A549 (cell line): Measurements from ENCODE around the gene MINPP1. TPM values are rescaled to one million over a fixed set of nuclear protein-coding genes. Genes with fewer than 3 reads are reported as not detected.

Source experiments
- ATAC-seq, 2 experiments: fragments of 200-7000 bp in 1 of 2; fragments of >200 bp in 1 of 2; cut with Nextera tagmentation in 1 of 2; cut with Tn5 transposase in 1 of 2; 3 replicates each; pipeline versions ENCODE4 v1.8.0 to v1.9.1; 2018 to 2020; ENCODE audit warnings: mild to moderate bottlenecking in 1 of 2, moderate library complexity in 1 of 2
- CTCF ChIA-PET: fragments of 300-600 bp; sonication (Branson Sonifier 250); formaldehyde crosslinking; extraction: SDS; loops from one replicate; lab custom pipeline; 2021; ENCODE audit warnings: antibody characterized with exemption, inconsistent platforms; lab: Yijun Ruan, JAX
- POLR2A ChIA-PET: fragments of 350-600 bp; formaldehyde crosslinking; extraction: SDS; loops from one replicate; lab custom pipeline; 2021; ENCODE audit warnings: antibody characterized with exemption, inconsistent platforms; lab: Yijun Ruan, JAX
- DNase-seq, 2 experiments: peaks; one replicate each; pipeline versions ENCODE4 v3.0.0 to v3.0.0-alpha.2; 2011 to 2016; ENCODE audit warnings: low read depth in 1 of 2, low spot score in 1 of 2
- FAIRE-seq: peaks from 2 replicates; lab custom pipeline; 2011; peaks lifted over from hg19 to GRCh38; lab: Jason Lieb, UNC
- H3K27ac ChIP-seq, 2 experiments: fragments of >200 bp; sonication (Bioruptor Twin); formaldehyde crosslinking; 3 replicates each; pipeline ENCODE4 v1.5.1; 2016 to 2017
- H3K4me1 ChIP-seq: fragments of >200 bp; sonication (Bioruptor Twin); formaldehyde crosslinking; 3 replicates; pipeline ENCODE4 v1.6.1; 2016
- H3K4me2 ChIP-seq: fragments of >200 bp; sonication (Bioruptor Twin); formaldehyde crosslinking; 3 replicates; pipeline ENCODE4 v1.6.1; 2016
- H3K4me3 ChIP-seq: fragments of >200 bp; sonication (Bioruptor Twin); formaldehyde crosslinking; 3 replicates; pipeline ENCODE4 v1.5.1; 2016
- H3K9me3 ChIP-seq: fragments of >200 bp; sonication (Bioruptor Twin); formaldehyde crosslinking; 3 replicates; pipeline ENCODE4 v1.6.1; 2016
- CBX2 ChIP-seq: fragments of 200-600 bp; sonication (generic); IDR thresholded peaks from 2 replicates; pipeline ENCODE4 v1.6.1; 2016; ENCODE audit warnings: low read depth, mild to moderate bottlenecking, borderline replicate concordance
- CBX8 ChIP-seq: fragments of 200-600 bp; sonication (generic); IDR thresholded peaks from 2 replicates; pipeline ENCODE4 v1.6.1; 2016
- CEBPB ChIP-seq, 2 experiments: fragments of >200 bp in 1 of 2; sonication (Bioruptor Twin) in 1 of 2; formaldehyde crosslinking in 1 of 2; IDR thresholded peaks; 2 replicates each; pipeline ENCODE4 v1.6.1; 2012 to 2016
- CHD4 ChIP-seq: fragments of 200-600 bp; sonication (generic); IDR thresholded peaks from 2 replicates; pipeline ENCODE4 v1.6.1; 2016; ENCODE audit warnings: antibody characterized with exemption, mild to moderate bottlenecking, borderline replicate concordance
- EHMT2 ChIP-seq: fragments of 200-600 bp; sonication (generic); IDR thresholded peaks from 2 replicates; pipeline ENCODE4 v1.6.1; 2016; ENCODE audit warnings: antibody characterized with exemption, low read depth, mild to moderate bottlenecking, moderate library complexity
- FOSL2 ChIP-seq, 2 experiments: fragments of 450-650 bp in 1 of 2; fragments of >200 bp in 1 of 2; sonication (Bioruptor Twin) in 1 of 2; formaldehyde crosslinking; IDR thresholded peaks; 2 replicates each; pipeline versions ENCODE4 v1.5.0 to v1.6.1; 2016 to 2020; ENCODE audit warnings: mild to moderate bottlenecking in 1 of 2, moderate library complexity in 1 of 2
- FOXS1 ChIP-seq: fragments of 250-450 bp; sonication (Bioruptor Pico); IDR thresholded peaks from 2 replicates; pipeline ENCODE4 v1.5.0; 2020; ENCODE audit warnings: mild to moderate bottlenecking, moderate library complexity
- GATA3 ChIP-seq: IDR thresholded peaks from 2 replicates; pipeline ENCODE4 v1.6.1; 2012; ENCODE audit warnings: borderline replicate concordance
- HEYL ChIP-seq: fragments of 250-450 bp; sonication (Bioruptor Pico); IDR thresholded peaks from 2 replicates; pipeline ENCODE4 v1.8.0; 2021; ENCODE audit warnings: mild to moderate bottlenecking, moderate library complexity
- HOXB13 ChIP-seq: fragments of 250-450 bp; sonication (Bioruptor Pico); IDR thresholded peaks from 2 replicates; pipeline ENCODE4 v1.5.0; 2020; ENCODE audit warnings: low read depth, mild to moderate bottlenecking, moderate library complexity
- HOXB5 ChIP-seq: fragments of 250-450 bp; sonication (Bioruptor Pico); IDR thresholded peaks from 2 replicates; pipeline ENCODE4 v1.5.0; 2020; ENCODE audit warnings: mild to moderate bottlenecking, moderate library complexity
- JUN ChIP-seq, 2 experiments: fragments of >200 bp; sonication (Bioruptor Twin); formaldehyde crosslinking; IDR thresholded peaks; 2 replicates in 1 of 2; 3 replicates in 1 of 2; pipeline ENCODE4 v1.6.1; 2016 to 2017
- JUNB ChIP-seq: fragments of >200 bp; sonication (Bioruptor Twin); formaldehyde crosslinking; IDR thresholded peaks from 2 replicates; pipeline ENCODE4 v1.6.1; 2016
- KDM1A ChIP-seq: fragments of 200-600 bp; sonication (generic); IDR thresholded peaks from 2 replicates; pipeline ENCODE4 v1.6.1; 2016; ENCODE audit warnings: low read depth, mild to moderate bottlenecking
- MAZ ChIP-seq: fragments of 150-350 bp; IDR thresholded peaks from 2 replicates; pipeline ENCODE4 v1.6.1; 2014; ENCODE audit warnings: antibody characterized with exemption, low read depth, low read length, borderline replicate concordance
- NFE2L2 ChIP-seq: fragments of 150-350 bp; conservative IDR thresholded peaks from 2 replicates; pipeline ENCODE4 v1.6.1; 2014; ENCODE audit warnings: low read length
- NPAS2 ChIP-seq: fragments of 250-450 bp; sonication (Bioruptor Pico); IDR thresholded peaks from 2 replicates; pipeline ENCODE4 v1.8.0; 2022; ENCODE audit warnings: mild to moderate bottlenecking, moderate library complexity, borderline replicate concordance
- NR3C1 ChIP-seq: fragments of >200 bp; sonication (Bioruptor Twin); formaldehyde crosslinking; IDR thresholded peaks from 3 replicates; pipeline ENCODE4 v1.6.1; 2017
- RAD21 ChIP-seq, 2 experiments: fragments of >200 bp in 1 of 2; sonication (Bioruptor Twin) in 1 of 2; formaldehyde crosslinking in 1 of 2; IDR thresholded peaks in 1 of 2; conservative IDR thresholded peaks in 1 of 2; 2 replicates in 1 of 2; 3 replicates in 1 of 2; pipeline ENCODE4 v1.6.1; 2012 to 2018; ENCODE audit warnings: inconsistent platforms in 1 of 2
- SMC3 ChIP-seq: fragments of >200 bp; sonication (Bioruptor Twin); formaldehyde crosslinking; IDR thresholded peaks from 3 replicates; pipeline ENCODE4 v1.6.1; 2018; ENCODE audit warnings: inconsistent platforms
- SREBF2 ChIP-seq: fragments of 450-650 bp; IDR thresholded peaks from 2 replicates; pipeline ENCODE4 v1.6.1; 2014; ENCODE audit warnings: mild to moderate bottlenecking, moderate library complexity
- TFCP2L1 ChIP-seq: fragments of 250-450 bp; sonication (Bioruptor Pico); IDR thresholded peaks from 2 replicates; pipeline ENCODE4 v1.5.0; 2021; ENCODE audit warnings: mild to moderate bottlenecking
- TP53 ChIP-seq: fragments of 250-450 bp; sonication (Bioruptor Pico); IDR thresholded peaks from 2 replicates; pipeline ENCODE4 v1.5.0; 2021; ENCODE audit warnings: mild to moderate bottlenecking, moderate library complexity
- ZNF302 ChIP-seq: fragments of 250-450 bp; sonication (Bioruptor Pico); IDR thresholded peaks from 2 replicates; pipeline ENCODE4 v1.9.0; 2021; ENCODE audit warnings: inconsistent platforms, mild to moderate bottlenecking, moderate library complexity
- WGBS: methylation state at CpG from one replicate; pipeline ENCODE4 v1.1.6; 2017; ENCODE audit errors: missing lambda C conversion rate; 5-methylcytosine and 5-hydroxymethylcytosine counted together
- polyA plus RNA-seq, 4 experiments: library from polyadenylated mRNA; depleted of rRNA in 3 of 4; stranded (reverse); fragments of >200 nt; fragmentation: RNase III in 1 of 4; extraction: RNeasy Plus Mini Kit Qiagen cat#74134 plus additional on column Dnase treatment in 1 of 4; gene quantifications; 2 replicates in 3 of 4; 3 replicates in 1 of 4; pipeline ENCODE4 v1.2.3, GENCODE V29; 2011 to 2017
- TF ChIP-seq, protein P1 (sequence below): IDR thresholded peaks from 2 replicates; pipeline ENCODE4 v1.6.1; 2012; ENCODE audit warnings: low read depth, borderline replicate concordance
- TF ChIP-seq, protein P2 (sequence below): IDR thresholded peaks from 2 replicates; pipeline ENCODE4 v1.6.1; 2012
- TF ChIP-seq, protein P3 (sequence below): fragments of >200 bp; sonication (Bioruptor Twin); formaldehyde crosslinking; IDR thresholded peaks from 2 replicates; pipeline ENCODE4 v1.6.1; 2016
- TF ChIP-seq, protein P4 (sequence below): fragments of 150-350 bp; IDR thresholded peaks from 2 replicates; pipeline ENCODE4 v1.6.1; 2014; ENCODE audit warnings: low read depth, mild to moderate bottlenecking, low read length

MINPP1 gene
- polyA plus RNA-seq, 2 of the 4 experiments (the other 2 are of a cell fraction): 28.4 to 31.4 TPM

DNA sequence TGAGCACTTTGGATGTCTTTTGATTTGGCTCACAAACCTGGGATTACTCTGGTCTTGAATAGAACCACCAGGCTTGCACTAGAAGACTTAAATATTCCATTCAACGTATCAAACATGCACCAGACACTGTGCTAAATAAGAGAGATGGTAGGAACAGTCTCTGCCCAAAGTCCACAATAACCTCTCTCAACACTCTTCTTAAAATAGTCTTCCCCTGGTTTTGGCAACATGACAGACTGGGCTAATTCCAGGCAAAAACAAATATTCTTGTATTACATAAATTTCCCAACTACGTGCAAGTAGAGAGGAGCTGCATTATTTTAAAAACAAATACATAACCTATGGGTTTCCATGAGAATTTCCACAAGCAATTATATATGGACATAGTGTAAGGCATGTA is 90.2 kb downstream of the MINPP1 start:
- DNase-seq: no peak
- H3K27ac ChIP-seq: peak overlapping the region; percentile 7 to 47; a peak in 3 of 6 replicates
- peak; percentile 63 for FAIRE-seq
- no peak overlapping the region for H3K4me3 ChIP-seq
- 30% methylated on average over 2 of the region's 2 CpGs for WGBS
- H3K9me3 ChIP-seq: no peaks in the 10 kb centered on the region
- peak overlapping the region; percentile 46 for H3K4me2 ChIP-seq
- ATAC-seq: no peak
- ChIA-PET CTCF (interaction anchor here (0.8 kb wide), 1 partner anchor 22 kb away, joined by 3 read pairs; no protein-coding TSS in a partner anchor), POLR2A (interaction anchor here (1.2 kb wide), 1 partner anchor 9 kb away, joined by 3 read pairs; no protein-coding TSS in a partner anchor)
- no peak for TF ChIP-seq ZNF302 (CRISPR knock-in tag)
- peaks cover 50% of the 10 kb centered on the region for H3K4me1 ChIP-seq

DNA sequence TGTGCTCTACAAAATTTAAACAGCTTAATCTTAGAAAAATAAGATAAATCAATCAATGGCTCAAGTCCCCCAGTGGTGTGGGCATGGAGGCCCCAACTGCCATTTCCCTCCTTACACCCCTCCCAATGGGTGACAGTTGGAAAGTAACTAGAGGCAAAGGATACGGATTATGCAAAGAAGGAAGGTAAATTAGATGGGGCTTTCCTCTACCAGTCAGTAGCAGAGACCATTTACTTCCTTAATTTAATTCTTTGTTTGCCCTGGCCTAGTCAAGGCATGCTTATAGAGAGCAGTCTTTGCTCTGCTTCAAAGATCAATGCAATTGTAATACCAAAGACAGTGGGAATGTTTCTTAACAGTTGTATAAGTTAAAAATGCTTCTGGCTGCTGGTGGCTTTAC is 91.7 kb downstream of the MINPP1 start:
- FAIRE-seq (no peak), ATAC-seq (no peak), DNase-seq (no peak)
- peaks cover 37% of the 10 kb centered on the region for H3K4me1 ChIP-seq
- TF ChIP-seq CHD4 (no peak), CBX2 (no peak)
- H3K9me3 ChIP-seq: no peaks in the 10 kb centered on the region
- H3K27ac ChIP-seq: 0 out of 6 replicates have a peak overlapping the region, but pooled peaks of 1 of the 2 experiments have one; percentile 11
- POLR2A ChIA-PET: no interaction called here
- CTCF ChIA-PET: interaction anchor here (0.8 kb wide), 1 partner anchor 13 kb away, joined by 4 read pairs; no protein-coding TSS in a partner anchor
- no peak overlapping the region for H3K4me3 ChIP-seq
- no peak overlapping the region for H3K4me2 ChIP-seq
- 92% methylated on average over 1 of the region's 1 CpG for WGBS

DNA sequence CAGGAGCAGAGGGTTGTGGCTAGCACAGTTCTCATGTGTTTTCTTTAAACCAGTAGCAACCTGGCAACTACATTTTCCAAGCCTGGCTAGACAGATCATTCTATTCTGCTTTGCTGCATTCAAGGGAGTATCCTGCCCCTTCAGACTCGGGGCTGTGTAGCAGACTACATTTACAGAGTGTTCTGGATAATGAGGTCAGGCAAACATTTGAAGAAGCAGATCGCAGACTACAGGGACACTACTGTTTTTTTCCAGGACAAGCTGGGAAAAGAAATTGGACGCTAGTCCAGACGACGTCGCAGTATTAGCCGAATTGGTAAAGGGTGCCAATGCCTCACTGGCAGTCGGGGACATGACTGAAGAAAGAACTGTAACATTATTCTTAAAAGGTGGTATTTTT is 94.0 kb downstream of the MINPP1 start:
- no peak for TF ChIP-seq MAZ
- no peak for TF ChIP-seq CEBPB (IDR thresholded peaks at IDR 0.05)
- TF ChIP-seq, protein P1, sequence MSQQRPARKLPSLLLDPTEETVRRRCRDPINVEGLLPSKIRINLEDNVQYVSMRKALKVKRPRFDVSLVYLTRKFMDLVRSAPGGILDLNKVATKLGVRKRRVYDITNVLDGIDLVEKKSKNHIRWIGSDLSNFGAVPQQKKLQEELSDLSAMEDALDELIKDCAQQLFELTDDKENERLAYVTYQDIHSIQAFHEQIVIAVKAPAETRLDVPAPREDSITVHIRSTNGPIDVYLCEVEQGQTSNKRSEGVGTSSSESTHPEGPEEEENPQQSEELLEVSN: no peak
- TF ChIP-seq, protein P2, sequence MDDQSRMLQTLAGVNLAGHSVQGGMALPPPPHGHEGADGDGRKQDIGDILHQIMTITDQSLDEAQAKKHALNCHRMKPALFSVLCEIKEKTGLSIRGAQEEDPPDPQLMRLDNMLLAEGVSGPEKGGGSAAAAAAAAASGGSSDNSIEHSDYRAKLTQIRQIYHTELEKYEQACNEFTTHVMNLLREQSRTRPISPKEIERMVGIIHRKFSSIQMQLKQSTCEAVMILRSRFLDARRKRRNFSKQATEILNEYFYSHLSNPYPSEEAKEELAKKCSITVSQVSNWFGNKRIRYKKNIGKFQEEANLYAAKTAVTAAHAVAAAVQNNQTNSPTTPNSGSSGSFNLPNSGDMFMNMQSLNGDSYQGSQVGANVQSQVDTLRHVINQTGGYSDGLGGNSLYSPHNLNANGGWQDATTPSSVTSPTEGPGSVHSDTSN: no peak
- TF ChIP-seq SMC3: no peak
- TF ChIP-seq, protein P3, sequence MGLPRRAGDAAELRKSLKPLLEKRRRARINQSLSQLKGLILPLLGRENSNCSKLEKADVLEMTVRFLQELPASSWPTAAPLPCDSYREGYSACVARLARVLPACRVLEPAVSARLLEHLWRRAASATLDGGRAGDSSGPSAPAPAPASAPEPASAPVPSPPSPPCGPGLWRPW: no peak
- TF ChIP-seq HOXB5 (CRISPR knock-in tag): no peak
- no peak for TF ChIP-seq SREBF2
- TF ChIP-seq JUNB: no peak
- TF ChIP-seq NR3C1: no peak
- no peak for TF ChIP-seq FOSL2 (IDR thresholded peaks at IDR 0.05)
- TF ChIP-seq FOSL2 (CRISPR knock-in tag; IDR thresholded peaks at IDR 0.05): no peak
- TF ChIP-seq GATA3: no peak
- no peak for TF ChIP-seq CBX8
- TF ChIP-seq, all 56 proteins: peak for 0

DNA sequence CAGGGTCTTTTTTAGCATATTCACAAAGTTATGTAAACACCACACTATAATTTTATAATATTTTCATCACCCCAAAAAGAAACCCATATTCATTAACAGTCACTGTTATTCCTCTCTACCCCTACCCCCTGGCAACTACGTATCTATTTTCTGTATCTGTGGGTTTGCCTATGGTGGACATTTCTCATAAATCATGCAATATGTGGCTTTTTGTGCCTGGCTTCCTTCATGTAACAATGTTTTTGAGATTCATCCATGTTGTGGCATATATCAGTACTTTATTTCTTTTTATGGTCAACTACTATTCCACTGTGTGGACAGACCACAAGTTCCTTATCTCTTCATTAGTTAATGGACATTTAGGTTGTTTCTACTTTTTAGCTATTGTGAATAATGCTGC is 95.9 kb downstream of the MINPP1 start:
- DNase-seq (no peak), ATAC-seq (no peak), FAIRE-seq (no peak)
- Histone ChIP-seq H3K4me3 (no peak overlapping the region), H3K9me3 (no peaks in the 10 kb centered on the region), H3K4me2 (no peak overlapping the region), H3K27ac (no peak overlapping the region), H3K4me1 (peaks cover 17% of the 10 kb centered on the region)
- ChIA-PET CTCF (no interaction called here), POLR2A (no interaction called here)
- WGBS: 83% methylated on average over 1 of the region's 1 CpG
- TF ChIP-seq MAZ: no peak
- TF ChIP-seq EHMT2: no peak
- no peak for TF ChIP-seq NPAS2 (CRISPR knock-in tag)
- TF ChIP-seq, protein P1: no peak
- no peak for TF ChIP-seq CEBPB (IDR thresholded peaks at IDR 0.05)
- no peak for TF ChIP-seq TFCP2L1 (CRISPR knock-in tag)
- TF ChIP-seq HEYL (CRISPR knock-in tag): no peak
- no peak for TF ChIP-seq RAD21 (conservative IDR thresholded peaks at IDR 0.05 in 1 of 2, IDR thresholded peaks at IDR 0.05 in 1 of 2)
- TF ChIP-seq KDM1A: no peak
- no peak for TF ChIP-seq FOXS1 (CRISPR knock-in tag)
- no peak for TF ChIP-seq TP53 (CRISPR knock-in tag)
- TF ChIP-seq, protein P4, sequence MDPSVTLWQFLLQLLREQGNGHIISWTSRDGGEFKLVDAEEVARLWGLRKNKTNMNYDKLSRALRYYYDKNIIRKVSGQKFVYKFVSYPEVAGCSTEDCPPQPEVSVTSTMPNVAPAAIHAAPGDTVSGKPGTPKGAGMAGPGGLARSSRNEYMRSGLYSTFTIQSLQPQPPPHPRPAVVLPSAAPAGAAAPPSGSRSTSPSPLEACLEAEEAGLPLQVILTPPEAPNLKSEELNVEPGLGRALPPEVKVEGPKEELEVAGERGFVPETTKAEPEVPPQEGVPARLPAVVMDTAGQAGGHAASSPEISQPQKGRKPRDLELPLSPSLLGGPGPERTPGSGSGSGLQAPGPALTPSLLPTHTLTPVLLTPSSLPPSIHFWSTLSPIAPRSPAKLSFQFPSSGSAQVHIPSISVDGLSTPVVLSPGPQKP: no peak
- TF ChIP-seq SMC3: no peak
- no peak for TF ChIP-seq NFE2L2
- no peak for TF ChIP-seq HOXB5 (CRISPR knock-in tag)
- TF ChIP-seq HOXB13 (CRISPR knock-in tag): no peak
- TF ChIP-seq JUN (IDR thresholded peaks at IDR 0.05): no peak
- no peak for TF ChIP-seq ZNF302 (CRISPR knock-in tag)
- TF ChIP-seq SREBF2: no peak
- no peak for TF ChIP-seq NR3C1

More for the DNA sequence above, 94.0 kb downstream of the MINPP1 start:
- Histone ChIP-seq H3K27ac (no peak overlapping the region), H3K4me2 (no peak overlapping the region), H3K4me1 (peaks cover 28% of the 10 kb centered on the region), H3K9me3 (no peaks in the 10 kb centered on the region), H3K4me3 (no peak overlapping the region)
- ChIA-PET POLR2A (no interaction called here), CTCF (interaction anchor here (1.8 kb wide), 1 partner anchor 9 kb away, joined by 4 read pairs; no protein-coding TSS in a partner anchor)
- ATAC-seq: no peak
- no peak for FAIRE-seq
- DNase-seq: no peak
- WGBS: 90% methylated on average over 8 of the region's 8 CpGs
